HCT116 (cell line): ENCODE measurements around the gene CCL13. TPM values are rescaled to one million over a fixed set of nuclear protein-coding genes. Genes with fewer than 3 reads are reported as not detected.

Experiments
- ATAC-seq: fragments of 200-7000 bp; cut with Tn5 transposase; 2 replicates; pipeline ENCODE4 v1.9.1; 2020; ENCODE audit warnings: mild to moderate bottlenecking, moderate library complexity
- BruUV-seq: library from RNA; stranded (reverse); fragments of 400-500 nt; replicated peaks from 2 replicates; lab custom pipeline; 2021; lab: Mats Ljungman, UMichigan
- CTCF ChIA-PET: fragments of 300-600 bp; sonication (Branson Sonifier 250); formaldehyde crosslinking; loops from one replicate; lab custom pipeline; 2021; ENCODE audit warnings: antibody characterized with exemption; lab: Charles Lee
- POLR2A ChIA-PET: fragments of 300-600, 350-600 bp; sonication (Branson Sonifier 250); formaldehyde crosslinking; loops from one replicate; lab custom pipeline; 2021; ENCODE audit warnings: antibody characterized with exemption; lab: Charles Lee
- RAD21 ChIA-PET, 2 experiments: fragments of 300-600 bp; sonication (Branson Sonifier 250); formaldehyde crosslinking; loops; one replicate each; lab custom pipeline; 2023; ENCODE audit warnings: low total read pairs in 2 of 2; ENCODE audit not compliant: uncharacterized antibody in 2 of 2, unreplicated experiment in 2 of 2, low non-redundant PET in 1 of 2; lab: Charles Lee
- DNase-seq: peaks from one replicate; pipeline ENCODE4 v3.0.0-alpha.2; 2010; ENCODE audit warnings: low read depth, low spot score
- H2AFZ ChIP-seq: fragments of 200-600 bp; shearing (Covaris generic), sonication (generic); 2 replicates; pipeline ENCODE4 v1.6.1; 2017; ENCODE audit warnings: low read depth, mixed run types, mixed read lengths, antibody characterized with exemption, low read length; ENCODE audit not compliant: poor library complexity, severe bottlenecking
- H3K27ac ChIP-seq: 2 replicates; pipeline ENCODE4 v1.5.1; 2012; ENCODE audit warnings: low read depth, low read length
- H3K27me3 ChIP-seq: fragments of 200-600 bp; sonication (generic); 2 replicates; pipeline ENCODE4 v1.6.1; 2016; ENCODE audit warnings: mixed run types, low read length, mixed read lengths; ENCODE audit not compliant: insufficient read depth
- H3K36me3 ChIP-seq, 2 experiments: fragments of 200-500 bp in 1 of 2; fragments of 200-600 bp in 1 of 2; sonication (Bioruptor generic) in 1 of 2; sonication (generic) in 1 of 2; 2 replicates each; pipeline versions ENCODE4 v1.5.1 to v1.6.1; 2014 to 2016; ENCODE audit warnings: low read length in 2 of 2, inconsistent platforms in 1 of 2, mixed read lengths in 1 of 2, mixed run types in 1 of 2; ENCODE audit not compliant: insufficient read depth in 2 of 2, control insufficient read depth in 1 of 2
- H3K4me1 ChIP-seq, 2 experiments: fragments of 200-600 bp in 1 of 2; sonication (generic) in 1 of 2; 2 replicates each; pipeline versions ENCODE4 v1.5.1 to v1.6.1; 2012 to 2017; ENCODE audit warnings: low read length in 2 of 2, inconsistent platforms in 1 of 2, mild to moderate bottlenecking in 1 of 2, mixed read lengths in 1 of 2, mixed run types in 1 of 2, moderate library complexity in 1 of 2; ENCODE audit not compliant: insufficient read depth in 2 of 2, control insufficient read depth in 1 of 2
- H3K4me2 ChIP-seq: fragments of 200-600 bp; sonication (generic); 2 replicates; pipeline ENCODE4 v1.6.1; 2017; ENCODE audit warnings: mixed run types, low read length, mixed read lengths
- H3K4me3 ChIP-seq, 2 experiments: fragments of 200-600 bp in 1 of 2; sonication (generic) in 1 of 2; replicated peaks in 1 of 2; 2 replicates each; pipeline ENCODE4 v1.5.1; 2011 to 2016; ENCODE audit warnings: low read length in 2 of 2, control low read depth in 1 of 2, low read depth in 1 of 2, mild to moderate bottlenecking in 1 of 2, mixed read lengths in 1 of 2, mixed run types in 1 of 2
- H3K79me2 ChIP-seq: fragments of 200-600 bp; sonication (generic); 2 replicates; pipeline ENCODE4 v1.6.1; 2017; ENCODE audit warnings: mild to moderate bottlenecking, mixed run types, low read length, moderate library complexity, mixed read lengths; ENCODE audit not compliant: insufficient read depth
- H3K9ac ChIP-seq: fragments of 200-600 bp; sonication (generic); 2 replicates; pipeline ENCODE4 v1.6.1; 2016; ENCODE audit warnings: low read length, mixed read lengths
- H3K9me2 ChIP-seq: fragments of 200-600 bp; sonication (generic), shearing (Covaris generic); 2 replicates; pipeline ENCODE4 v1.6.1; 2017; ENCODE audit warnings: mixed run types, mild to moderate bottlenecking, moderate library complexity; ENCODE audit not compliant: insufficient read depth
- H3K9me3 ChIP-seq, 2 experiments: fragments of 200-500 bp in 1 of 2; fragments of 200-600 bp in 1 of 2; sonication (Bioruptor generic) in 1 of 2; sonication (generic) in 1 of 2; 2 replicates each; pipeline ENCODE4 v1.6.1; 2014 to 2017; ENCODE audit warnings: low read length in 2 of 2, mixed read lengths in 2 of 2, inconsistent platforms in 1 of 2, low read depth in 1 of 2, mild to moderate bottlenecking in 1 of 2, mixed run types in 1 of 2, moderate library complexity in 1 of 2; ENCODE audit not compliant: control insufficient read depth in 1 of 2, insufficient read depth in 1 of 2
- H4K20me1 ChIP-seq: fragments of 200-600 bp; sonication (generic), shearing (Covaris generic); 2 replicates; pipeline ENCODE4 v1.6.1; 2017; ENCODE audit warnings: mixed run types, mild to moderate bottlenecking, moderate library complexity; ENCODE audit not compliant: insufficient read depth
- CBX3 ChIP-seq: IDR thresholded peaks from 2 replicates; pipeline ENCODE4 v1.6.1; 2012; ENCODE audit warnings: low read depth
- RAD21 ChIP-seq: IDR thresholded peaks from 2 replicates; pipeline ENCODE4 v1.6.1; 2012; ENCODE audit warnings: low read depth, mild to moderate bottlenecking
- SP1 ChIP-seq: IDR thresholded peaks from 2 replicates; pipeline ENCODE4 v1.6.1; 2012; ENCODE audit warnings: low read depth
- intact Hi-C: fragments of 100-400 bp; cut with micrococcal nuclease; formaldehyde crosslinking; loops from 2 replicates; pipeline ENCODE4 v1.10.0; 2022
- total RNA-seq: library from RNA; stranded (reverse); gene quantifications from one replicate; pipeline ENCODE4 v1.2.1, GENCODE V29; 2021; ENCODE audit not compliant: unreplicated experiment
- TF ChIP-seq, protein P1 (sequence below): IDR thresholded peaks from 2 replicates; pipeline ENCODE4 v1.6.1; 2012; ENCODE audit warnings: low read depth
- TF ChIP-seq, protein P2 (sequence below), 3 experiments: fragments of 200-600 bp in 1 of 3; sonication (generic) in 1 of 3; IDR thresholded peaks in 2 of 3; conservative IDR thresholded peaks in 1 of 3; 2 replicates each; pipeline ENCODE4 v1.5.1; 2012 to 2017; ENCODE audit warnings: low read depth in 2 of 3, low read length in 2 of 3, antibody characterized with exemption in 1 of 3, borderline replicate concordance in 1 of 3, control low read depth in 1 of 3, mild to moderate bottlenecking in 1 of 3, mixed read lengths in 1 of 3, mixed run types in 1 of 3, moderate library complexity in 1 of 3; ENCODE audit not compliant: insufficient read depth in 1 of 3

CCL13 gene
- total RNA-seq, 1 experiment from 2014 or later, result not detected

DNA sequence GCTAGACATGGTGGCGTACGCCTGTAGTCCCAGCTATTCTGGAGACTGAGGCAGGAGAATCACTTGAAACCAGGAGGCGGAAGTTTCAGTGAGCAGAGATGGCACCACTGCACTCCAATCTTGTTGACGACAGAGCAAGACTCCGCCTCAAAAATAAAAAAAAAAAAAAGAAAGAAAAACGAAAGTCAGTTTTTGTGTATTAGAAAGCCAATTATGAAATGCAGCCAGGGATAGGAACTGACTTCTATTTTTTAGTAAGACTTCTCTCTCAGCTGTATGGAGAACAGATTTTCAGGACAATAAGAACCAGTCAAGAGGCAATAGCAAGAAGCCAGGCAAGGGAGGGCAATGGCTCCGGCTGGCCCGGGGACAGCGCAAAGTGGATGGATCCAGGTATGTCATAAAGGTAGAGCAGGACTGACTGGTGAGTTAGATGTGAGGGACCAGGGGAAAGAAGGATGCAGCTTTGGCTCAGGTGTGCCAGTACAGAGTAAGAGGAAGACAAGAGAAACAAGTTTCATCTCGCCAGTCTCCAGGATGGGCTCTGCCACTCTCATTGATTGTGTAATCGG, 19.2 kb downstream of the CCL13 start (continued):
- TF ChIP-seq, protein P1, sequence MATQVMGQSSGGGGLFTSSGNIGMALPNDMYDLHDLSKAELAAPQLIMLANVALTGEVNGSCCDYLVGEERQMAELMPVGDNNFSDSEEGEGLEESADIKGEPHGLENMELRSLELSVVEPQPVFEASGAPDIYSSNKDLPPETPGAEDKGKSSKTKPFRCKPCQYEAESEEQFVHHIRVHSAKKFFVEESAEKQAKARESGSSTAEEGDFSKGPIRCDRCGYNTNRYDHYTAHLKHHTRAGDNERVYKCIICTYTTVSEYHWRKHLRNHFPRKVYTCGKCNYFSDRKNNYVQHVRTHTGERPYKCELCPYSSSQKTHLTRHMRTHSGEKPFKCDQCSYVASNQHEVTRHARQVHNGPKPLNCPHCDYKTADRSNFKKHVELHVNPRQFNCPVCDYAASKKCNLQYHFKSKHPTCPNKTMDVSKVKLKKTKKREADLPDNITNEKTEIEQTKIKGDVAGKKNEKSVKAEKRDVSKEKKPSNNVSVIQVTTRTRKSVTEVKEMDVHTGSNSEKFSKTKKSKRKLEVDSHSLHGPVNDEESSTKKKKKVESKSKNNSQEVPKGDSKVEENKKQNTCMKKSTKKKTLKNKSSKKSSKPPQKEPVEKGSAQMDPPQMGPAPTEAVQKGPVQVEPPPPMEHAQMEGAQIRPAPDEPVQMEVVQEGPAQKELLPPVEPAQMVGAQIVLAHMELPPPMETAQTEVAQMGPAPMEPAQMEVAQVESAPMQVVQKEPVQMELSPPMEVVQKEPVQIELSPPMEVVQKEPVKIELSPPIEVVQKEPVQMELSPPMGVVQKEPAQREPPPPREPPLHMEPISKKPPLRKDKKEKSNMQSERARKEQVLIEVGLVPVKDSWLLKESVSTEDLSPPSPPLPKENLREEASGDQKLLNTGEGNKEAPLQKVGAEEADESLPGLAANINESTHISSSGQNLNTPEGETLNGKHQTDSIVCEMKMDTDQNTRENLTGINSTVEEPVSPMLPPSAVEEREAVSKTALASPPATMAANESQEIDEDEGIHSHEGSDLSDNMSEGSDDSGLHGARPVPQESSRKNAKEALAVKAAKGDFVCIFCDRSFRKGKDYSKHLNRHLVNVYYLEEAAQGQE, result no peak
- TF ChIP-seq, all 23 proteins: peak for 0

GRCh38 chr17:34377078-34377823, 21.0 kb downstream of the CCL13 start:
- BruUV-seq, result no TSS peak
- Histone ChIP-seq H4K20me1 (no peaks in the 10 kb centered on the region), H3K79me2 (no peaks in the 10 kb centered on the region), H3K9ac (no peak overlapping the region), H3K9me2 (no peaks in the 10 kb centered on the region), H3K9me3 (no peaks in the 10 kb centered on the region), H3K4me1 (no peaks in the 10 kb centered on the region), H3K27ac (no peak overlapping the region), H2AFZ (no peak overlapping the region), H3K4me2 (no peak overlapping the region), H3K36me3 (no peaks in the 10 kb centered on the region), H3K27me3 (peaks cover 25% of the 10 kb centered on the region), H3K4me3 (no peak overlapping the region)
- RAD21 ChIA-PET, result no interaction called here
- no peak for TF ChIP-seq RAD21
- no peak for TF ChIP-seq SP1
- TF ChIP-seq CBX3, result no peak
- TF ChIP-seq, protein P2, sequence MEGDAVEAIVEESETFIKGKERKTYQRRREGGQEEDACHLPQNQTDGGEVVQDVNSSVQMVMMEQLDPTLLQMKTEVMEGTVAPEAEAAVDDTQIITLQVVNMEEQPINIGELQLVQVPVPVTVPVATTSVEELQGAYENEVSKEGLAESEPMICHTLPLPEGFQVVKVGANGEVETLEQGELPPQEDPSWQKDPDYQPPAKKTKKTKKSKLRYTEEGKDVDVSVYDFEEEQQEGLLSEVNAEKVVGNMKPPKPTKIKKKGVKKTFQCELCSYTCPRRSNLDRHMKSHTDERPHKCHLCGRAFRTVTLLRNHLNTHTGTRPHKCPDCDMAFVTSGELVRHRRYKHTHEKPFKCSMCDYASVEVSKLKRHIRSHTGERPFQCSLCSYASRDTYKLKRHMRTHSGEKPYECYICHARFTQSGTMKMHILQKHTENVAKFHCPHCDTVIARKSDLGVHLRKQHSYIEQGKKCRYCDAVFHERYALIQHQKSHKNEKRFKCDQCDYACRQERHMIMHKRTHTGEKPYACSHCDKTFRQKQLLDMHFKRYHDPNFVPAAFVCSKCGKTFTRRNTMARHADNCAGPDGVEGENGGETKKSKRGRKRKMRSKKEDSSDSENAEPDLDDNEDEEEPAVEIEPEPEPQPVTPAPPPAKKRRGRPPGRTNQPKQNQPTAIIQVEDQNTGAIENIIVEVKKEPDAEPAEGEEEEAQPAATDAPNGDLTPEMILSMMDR (IDR thresholded peaks at IDR 0.05 in 2 of 3, conservative IDR thresholded peaks at IDR 0.05 in 1 of 3; ENCODE audit: borderline replicate concordance in 1 of 3, insufficient read depth in 1 of 3, low read depth in 2 of 3, low read length in 2 of 3), result no peak
- ATAC-seq (no peak), DNase-seq (no peak)
- POLR2A ChIA-PET, result no interaction called here
- intact Hi-C loops, result no loop called here
- CTCF ChIA-PET, result interaction anchor here (2.2 kb wide), 1 partner anchor 16 kb away, joined by 6 read pairs; no protein-coding TSS in a partner anchor
